ENCODE data around the gene YIF1A. TPM values are rescaled to one million over a fixed set of nuclear protein-coding genes. Genes with fewer than 3 reads are reported as not detected.
A peak's percentile ranks its signal among the peaks of the same experiment; 100 is the strongest.

Gene YIF1A
- total RNA-seq, 1 donor from 2014 or later: 53.4 TPM

GRCh38 chr11:66287889-66288670 lies 863 bp downstream of the YIF1A start:
- DNase-seq (no peak), ATAC-seq (ENCODE audit: low read depth) (no peak)
- POLR2A ChIA-PET: interaction anchor here (0.6 to 4.0 kb wide), 11 partner anchors 11 to 429 kb away, joined by 3 to 42 read pairs (median 7); partner anchors contain the start of genes BRMS1, CNIH2, PELI3 and RAB1B
- peak overlapping the region; percentile 89 for H3K4me3 Mint-ChIP-seq
- intact Hi-C loops (cut with micrococcal nuclease): loop anchor here (2.0 kb wide), 1 partner anchor 41 kb away; no protein-coding TSS in a partner anchor
- no peak for TF ChIP-seq CTCF (IDR thresholded peaks at IDR 0.05)
- H3K27ac Mint-ChIP-seq: peak overlapping the region; percentile 83
- H3K36me3 Mint-ChIP-seq (ENCODE audit: low read depth): peaks cover 19% of the 10 kb centered on the region
- CTCF ChIA-PET: interaction anchor here (1.4 to 1.7 kb wide), 2 partner anchors 24 to 243 kb away, joined by 3 to 10 read pairs; no protein-coding TSS in a partner anchor
- peaks cover 33% of the 10 kb centered on the region for H3K4me1 Mint-ChIP-seq
- no peaks in the 10 kb centered on the region for H3K9me3 Mint-ChIP-seq
- peaks cover 11% of the 10 kb centered on the region for H3K27me3 Mint-ChIP-seq

GRCh38 chr11:66287211-66287888 lies 1.6 kb downstream of the YIF1A start:
- CTCF ChIA-PET: interaction anchor here (1.0 kb wide), 1 partner anchor 99 kb away, joined by 3 read pairs; no protein-coding TSS in a partner anchor
- H3K36me3 Mint-ChIP-seq (ENCODE audit: low read depth): peaks cover 19% of the 10 kb centered on the region
- no peak for TF ChIP-seq CTCF (IDR thresholded peaks at IDR 0.05)
- POLR2A ChIA-PET: interaction anchor here (0.6 to 0.9 kb wide), 2 partner anchors 25 kb away, joined by 3 read pairs; no protein-coding TSS in a partner anchor
- no peak overlapping the region for H3K27ac Mint-ChIP-seq
- H3K4me3 Mint-ChIP-seq: peak overlapping the region; percentile 89
- peaks cover 38% of the 10 kb centered on the region for H3K4me1 Mint-ChIP-seq
- intact Hi-C loops (cut with micrococcal nuclease): no loop called here
- DNase-seq: no peak
- no peak for ATAC-seq (ENCODE audit: low read depth)
- H3K27me3 Mint-ChIP-seq: peaks cover 4% of the 10 kb centered on the region
- no peaks in the 10 kb centered on the region for H3K9me3 Mint-ChIP-seq

- Mint-ChIP-seq H3K9me3 (no peaks in the 10 kb centered on the region), H3K27ac (no peak overlapping the region), H3K27me3 (peaks cover 4% of the 10 kb centered on the region), H3K36me3 (ENCODE audit: low read depth) (peaks cover 19% of the 10 kb centered on the region), H3K4me3 (no peak overlapping the region), H3K4me1 (peaks cover 44% of the 10 kb centered on the region)
- POLR2A ChIA-PET: interaction anchor here (0.6 kb wide), 1 partner anchor 26 kb away, joined by 3 read pairs; no protein-coding TSS in a partner anchor
- CTCF ChIA-PET: interaction anchor here (1.0 kb wide), 1 partner anchor 100 kb away, joined by 3 read pairs; no protein-coding TSS in a partner anchor
- TF ChIP-seq CTCF (IDR thresholded peaks at IDR 0.05): no peak
- intact Hi-C loops (cut with micrococcal nuclease): no loop called here
- DNase-seq: no peak
- no peak for ATAC-seq (ENCODE audit: low read depth)
Observed at GRCh38 chr11:66286699-66287098, 2.2 kb downstream of the YIF1A start.

- Mint-ChIP-seq H3K36me3 (ENCODE audit: low read depth) (peaks cover 19% of the 10 kb centered on the region), H3K9me3 (no peaks in the 10 kb centered on the region), H3K4me3 (peak overlapping the region; percentile 15), H3K27me3 (no peaks in the 10 kb centered on the region), H3K4me1 (peaks cover 46% of the 10 kb centered on the region), H3K27ac (no peak overlapping the region)
- ATAC-seq (ENCODE audit: low read depth) (no peak), DNase-seq (no peak)
- intact Hi-C loops (cut with micrococcal nuclease): no loop called here
- CTCF ChIA-PET: no interaction called here
- TF ChIP-seq CTCF (IDR thresholded peaks at IDR 0.05): no peak
- POLR2A ChIA-PET: no interaction called here
Observed at GRCh38 chr11:66285250-66285947, 3.5 kb downstream of the YIF1A start.

Measured in activated B cell treated with CpG ODN at 0.5 μM for 24 hours (primary cell).